Tibial nerve (tissue), 3 donors: ENCODE data around the gene MATN1.

ENCODE experiments used
- CTCF ChIP-seq, 5 experiments: fragments of 200-600 bp in 3 of 5; fragments of 450-650 bp in 2 of 5; sonication (generic) in 3 of 5; IDR thresholded peaks; one replicate each; pipeline ENCODE4 v1.5.1; 2016 to 2019; ENCODE audit warnings: antibody characterized with exemption in 5 of 5, mild to moderate bottlenecking in 3 of 5, moderate library complexity in 2 of 5
- POLR2A ChIP-seq, 2 donors: fragments of 450-650 bp; IDR thresholded peaks; one replicate each; pipeline ENCODE4 v1.6.1; 2017; ENCODE audit warnings: antibody characterized with exemption in 2 of 2, mild to moderate bottlenecking in 2 of 2, moderate library complexity in 2 of 2

- TF ChIP-seq CTCF (IDR thresholded peaks at IDR 0.05) (no peak), POLR2A (IDR thresholded peaks at IDR 0.05) (no peak)
Observed at GRCh38 chr1:30665216-30666010, 58.0 kb downstream of the MATN1 start.
